ENCODE data around the gene CLEC4G. TPM values are rescaled to one million over a fixed set of nuclear protein-coding genes. Genes with fewer than 3 reads are reported as not detected.

The CLEC4G gene
- polyA plus RNA-seq, 2 of the 4 experiments (the other 2 are of a cell fraction), result not detected

- CTCF ChIA-PET, result no interaction called here
- no peak for ATAC-seq
- FAIRE-seq, result no peak
These were observed 44.7 kb downstream of the CLEC4G start for GRCh38 chr19:7687177-7687576.

GRCh38 chr19:7685546-7686445 lies 46.1 kb downstream of the CLEC4G start:
- FAIRE-seq (no peak), DNase-seq (ENCODE audit: low read depth in 1 of 2, low spot score in 1 of 2) (no peak), ATAC-seq (no peak)
- ChIA-PET POLR2A (interaction anchor here (0.5 kb wide), 1 partner anchor 11 kb away, joined by 4 read pairs; no protein-coding TSS in a partner anchor), CTCF (interaction anchor here (1.2 to 1.9 kb wide), 2 partner anchors 115 to 168 kb away, joined by 3 to 4 read pairs; no protein-coding TSS in a partner anchor)
- Histone ChIP-seq H3K4me1 (peaks cover 4% of the 10 kb centered on the region; the same call in 1 of the 3 replicates), H3K4me2 (no peak overlapping the region), H3K9me3 (no peaks in the 10 kb centered on the region), H3K4me3 (no peak overlapping the region), H3K27ac (no peak overlapping the region)
- 0 out of 2 replicates have a peak, but pooled peaks have one; percentile 7 for TF ChIP-seq POLR2A (IDR thresholded peaks at IDR 0.05; ENCODE audit: low read length)
- TF ChIP-seq ATOH8 (CRISPR knock-in tag; IDR thresholded peaks at IDR 0.05; ENCODE audit: low read depth), result no peak
- 58% methylated on average over 18 of the region's 19 CpGs for WGBS (ENCODE audit: missing lambda C conversion rate)

More at GRCh38 chr19:7687177-7687576, 44.7 kb downstream of the CLEC4G start:
- H3K27ac ChIP-seq, result no peak overlapping the region
- no peak for TF ChIP-seq PHF8 (IDR thresholded peaks at IDR 0.05; ENCODE audit: borderline replicate concordance, low read depth)
- TF ChIP-seq RFX5 (IDR thresholded peaks at IDR 0.05), result no peak
- no peak for TF ChIP-seq RNF2 (IDR thresholded peaks at IDR 0.05; ENCODE audit: borderline replicate concordance, low read depth)
- no peak for TF ChIP-seq HDAC2 (IDR thresholded peaks at IDR 0.05)
- H3K4me1 ChIP-seq, result no peaks in the 10 kb centered on the region; the same call in 2 of the 3 replicates
- POLR2A ChIA-PET, result no interaction called here
- no peaks in the 10 kb centered on the region for H3K9me3 ChIP-seq
- no peak for DNase-seq (ENCODE audit: low read depth in 1 of 2, low spot score in 1 of 2)
- 92% methylated on average over 7 of the region's 12 CpGs for WGBS (ENCODE audit: missing lambda C conversion rate)
- H3K4me2 ChIP-seq, result no peak overlapping the region
- no peak overlapping the region for H3K4me3 ChIP-seq

GRCh38 chr19:7682175-7682855 lies 49.6 kb downstream of the CLEC4G start:
- H3K4me3 ChIP-seq, result peak overlapping the region; percentile 99; the same call in 2 of the 3 replicates
- H3K27ac ChIP-seq, result peak overlapping the region; percentile 27 to 99; a peak in 4 of 6 replicates
- CTCF ChIA-PET, result interaction anchor here (1.0 to 3.2 kb wide), 3 partner anchors 39 to 118 kb away, joined by 3 to 36 read pairs (median 3); no protein-coding TSS in a partner anchor
- TF ChIP-seq MAFK (IDR thresholded peaks at IDR 0.05; ENCODE audit: partially characterized antibody) (no peak), ZFP36 (IDR thresholded peaks at IDR 0.05; ENCODE audit: borderline replicate concordance, partially characterized antibody) (no peak), JUNB (IDR thresholded peaks at IDR 0.05) (no peak), HEYL (CRISPR knock-in tag; IDR thresholded peaks at IDR 0.05) (no peak), USF2 (IDR thresholded peaks at IDR 0.05) (no peak), REST (IDR thresholded peaks at IDR 0.05) (no peak), HOXB5 (CRISPR knock-in tag; IDR thresholded peaks at IDR 0.05) (no peak), SREBF2 (IDR thresholded peaks at IDR 0.05) (no peak), FOSL2 (IDR thresholded peaks at IDR 0.05) (no peak), FOSL2 (CRISPR knock-in tag; IDR thresholded peaks at IDR 0.05) (no peak), POLR2AphosphoS2 (conservative IDR thresholded peaks at IDR 0.05; ENCODE audit: low read length) (no peak), CHD4 (IDR thresholded peaks at IDR 0.05; ENCODE audit: borderline replicate concordance) (no peak), JUN (IDR thresholded peaks at IDR 0.05) (no peak), KDM1A (IDR thresholded peaks at IDR 0.05; ENCODE audit: low read depth) (no peak)
- TF ChIP-seq, protein P1, sequence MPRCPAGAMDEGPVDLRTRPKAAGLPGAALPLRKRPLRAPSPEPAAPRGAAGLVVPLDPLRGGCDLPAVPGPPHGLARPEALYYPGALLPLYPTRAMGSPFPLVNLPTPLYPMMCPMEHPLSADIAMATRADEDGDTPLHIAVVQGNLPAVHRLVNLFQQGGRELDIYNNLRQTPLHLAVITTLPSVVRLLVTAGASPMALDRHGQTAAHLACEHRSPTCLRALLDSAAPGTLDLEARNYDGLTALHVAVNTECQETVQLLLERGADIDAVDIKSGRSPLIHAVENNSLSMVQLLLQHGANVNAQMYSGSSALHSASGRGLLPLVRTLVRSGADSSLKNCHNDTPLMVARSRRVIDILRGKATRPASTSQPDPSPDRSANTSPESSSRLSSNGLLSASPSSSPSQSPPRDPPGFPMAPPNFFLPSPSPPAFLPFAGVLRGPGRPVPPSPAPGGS (IDR thresholded peaks at IDR 0.05), result no peak
- TF ChIP-seq, protein P2, sequence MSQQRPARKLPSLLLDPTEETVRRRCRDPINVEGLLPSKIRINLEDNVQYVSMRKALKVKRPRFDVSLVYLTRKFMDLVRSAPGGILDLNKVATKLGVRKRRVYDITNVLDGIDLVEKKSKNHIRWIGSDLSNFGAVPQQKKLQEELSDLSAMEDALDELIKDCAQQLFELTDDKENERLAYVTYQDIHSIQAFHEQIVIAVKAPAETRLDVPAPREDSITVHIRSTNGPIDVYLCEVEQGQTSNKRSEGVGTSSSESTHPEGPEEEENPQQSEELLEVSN (IDR thresholded peaks at IDR 0.05; ENCODE audit: borderline replicate concordance, low read depth), result no peak

More at GRCh38 chr19:7682175-7682855, 49.6 kb downstream of the CLEC4G start:
- Histone ChIP-seq H3K4me1 (peaks cover 10% of the 10 kb centered on the region; the same call in 2 of the 3 replicates), H3K4me2 (peak overlapping the region; percentile 100), H3K9me3 (no peaks in the 10 kb centered on the region)
- FAIRE-seq (no peak), ATAC-seq (no peak), DNase-seq (ENCODE audit: low read depth in 1 of 2, low spot score in 1 of 2) (no peak)
- POLR2A ChIA-PET, result no interaction called here
- WGBS (ENCODE audit: missing lambda C conversion rate), result 96% methylated on average over 57 of the region's 74 CpGs
